ENCODE measurements around the gene BMPR1A.

The BMPR1A gene

DNA sequence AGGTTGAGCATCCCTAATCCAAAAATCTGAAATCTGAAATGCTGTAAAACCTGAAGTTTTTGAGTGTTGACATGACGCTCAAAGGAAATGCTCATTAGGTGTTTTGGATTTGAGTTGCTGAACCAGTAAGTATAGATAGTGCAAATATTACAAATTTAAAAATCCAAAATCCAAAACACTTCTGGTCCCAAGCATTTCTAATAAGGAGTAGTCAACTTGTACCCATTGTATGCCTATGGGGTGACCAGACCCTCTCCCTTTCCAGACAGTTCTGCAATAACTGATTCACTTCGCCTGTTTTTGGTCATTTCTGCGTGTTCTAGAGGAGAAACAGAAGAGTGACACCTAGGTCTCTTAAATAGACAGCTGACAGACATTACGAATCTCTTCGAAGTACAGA lies 110.7 kb downstream of the BMPR1A start:
- TF ChIP-seq, protein P1, sequence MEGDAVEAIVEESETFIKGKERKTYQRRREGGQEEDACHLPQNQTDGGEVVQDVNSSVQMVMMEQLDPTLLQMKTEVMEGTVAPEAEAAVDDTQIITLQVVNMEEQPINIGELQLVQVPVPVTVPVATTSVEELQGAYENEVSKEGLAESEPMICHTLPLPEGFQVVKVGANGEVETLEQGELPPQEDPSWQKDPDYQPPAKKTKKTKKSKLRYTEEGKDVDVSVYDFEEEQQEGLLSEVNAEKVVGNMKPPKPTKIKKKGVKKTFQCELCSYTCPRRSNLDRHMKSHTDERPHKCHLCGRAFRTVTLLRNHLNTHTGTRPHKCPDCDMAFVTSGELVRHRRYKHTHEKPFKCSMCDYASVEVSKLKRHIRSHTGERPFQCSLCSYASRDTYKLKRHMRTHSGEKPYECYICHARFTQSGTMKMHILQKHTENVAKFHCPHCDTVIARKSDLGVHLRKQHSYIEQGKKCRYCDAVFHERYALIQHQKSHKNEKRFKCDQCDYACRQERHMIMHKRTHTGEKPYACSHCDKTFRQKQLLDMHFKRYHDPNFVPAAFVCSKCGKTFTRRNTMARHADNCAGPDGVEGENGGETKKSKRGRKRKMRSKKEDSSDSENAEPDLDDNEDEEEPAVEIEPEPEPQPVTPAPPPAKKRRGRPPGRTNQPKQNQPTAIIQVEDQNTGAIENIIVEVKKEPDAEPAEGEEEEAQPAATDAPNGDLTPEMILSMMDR (conservative IDR thresholded peaks at IDR 0.05) = no peak
- TF ChIP-seq ZFX (IDR thresholded peaks at IDR 0.05) = no peak
- H3K27ac ChIP-seq = no peak overlapping the region

DNA sequence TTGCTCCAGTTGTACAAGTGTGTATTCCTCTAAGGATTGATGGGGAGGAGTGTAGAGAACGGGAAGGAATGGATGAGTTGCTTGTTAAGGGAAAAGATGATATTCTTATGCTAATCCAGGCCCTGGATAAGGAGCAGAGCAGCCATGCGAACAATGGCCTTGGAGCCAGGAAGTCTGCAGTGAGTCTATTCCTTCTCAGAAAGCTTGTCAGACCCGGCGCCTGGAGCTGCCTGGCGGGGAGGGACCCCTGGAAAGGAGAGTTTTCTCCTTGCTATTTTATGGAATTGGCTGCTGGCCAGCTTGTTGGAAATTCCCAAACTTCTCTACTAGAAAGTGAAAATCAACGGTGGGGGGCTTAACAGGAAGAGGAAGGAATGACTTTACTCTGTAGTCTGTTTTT lies 111.9 kb downstream of the BMPR1A start:
- H3K27ac ChIP-seq = no peak overlapping the region
- TF ChIP-seq ZFX (IDR thresholded peaks at IDR 0.05) = no peak
- TF ChIP-seq, protein P1 (conservative IDR thresholded peaks at IDR 0.05) = no peak

DNA sequence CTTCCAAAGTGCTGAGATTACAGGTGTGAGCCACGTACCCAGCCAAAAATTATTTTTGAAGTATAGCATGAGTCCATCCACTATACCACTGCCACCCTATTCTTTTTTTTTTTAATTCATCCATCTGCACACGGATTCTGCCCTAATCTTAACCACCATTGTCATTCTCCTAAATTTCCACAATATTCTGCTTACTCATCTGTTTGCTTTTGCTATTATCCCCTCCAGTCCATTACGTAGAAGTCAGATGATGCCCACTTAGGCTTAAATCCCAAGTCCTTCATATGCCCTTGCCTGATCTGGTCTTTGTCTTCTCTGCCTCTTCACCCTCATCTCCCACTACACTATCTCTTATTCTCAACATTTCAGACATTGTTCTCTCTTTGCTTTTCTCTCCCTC lies 114.3 kb downstream of the BMPR1A start:
- H3K27ac ChIP-seq = no peak overlapping the region
- TF ChIP-seq ZFX (IDR thresholded peaks at IDR 0.05) = no peak
- TF ChIP-seq, protein P1 (conservative IDR thresholded peaks at IDR 0.05) = no peak

DNA sequence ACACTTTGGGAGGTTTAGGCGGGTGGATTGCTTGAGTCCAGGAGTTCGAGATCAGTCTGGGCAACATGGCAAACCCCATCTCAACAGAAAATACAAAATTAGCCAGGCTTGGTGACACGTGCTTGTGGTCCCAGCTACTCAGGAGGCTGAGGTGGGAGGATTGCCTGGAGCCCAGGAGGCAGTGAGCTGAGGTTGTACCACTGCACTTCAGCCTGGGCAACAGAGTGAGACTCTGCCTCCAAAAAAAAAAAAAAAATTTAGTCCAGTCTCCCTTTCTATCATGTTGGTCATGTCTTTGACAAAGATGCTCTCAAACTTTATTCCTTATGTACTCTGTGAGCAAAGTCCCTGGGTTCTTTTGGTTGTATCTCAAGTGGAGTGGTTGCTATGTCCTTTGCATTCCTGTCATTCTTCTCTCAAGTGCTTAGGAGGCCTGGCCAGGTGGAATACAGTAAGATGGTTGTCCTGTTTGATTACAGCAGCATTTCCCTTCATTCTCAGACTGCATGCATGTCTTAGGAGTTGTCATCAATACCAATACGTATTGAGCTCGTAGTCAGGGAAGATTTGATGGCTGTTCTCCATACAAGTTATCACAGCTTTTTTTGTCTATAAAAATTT lies 115.3 kb downstream of the BMPR1A start:
- TF ChIP-seq, protein P1 (conservative IDR thresholded peaks at IDR 0.05) = no peak
- TF ChIP-seq ZFX (IDR thresholded peaks at IDR 0.05) = no peak
- no peak overlapping the region for H3K27ac ChIP-seq

DNA sequence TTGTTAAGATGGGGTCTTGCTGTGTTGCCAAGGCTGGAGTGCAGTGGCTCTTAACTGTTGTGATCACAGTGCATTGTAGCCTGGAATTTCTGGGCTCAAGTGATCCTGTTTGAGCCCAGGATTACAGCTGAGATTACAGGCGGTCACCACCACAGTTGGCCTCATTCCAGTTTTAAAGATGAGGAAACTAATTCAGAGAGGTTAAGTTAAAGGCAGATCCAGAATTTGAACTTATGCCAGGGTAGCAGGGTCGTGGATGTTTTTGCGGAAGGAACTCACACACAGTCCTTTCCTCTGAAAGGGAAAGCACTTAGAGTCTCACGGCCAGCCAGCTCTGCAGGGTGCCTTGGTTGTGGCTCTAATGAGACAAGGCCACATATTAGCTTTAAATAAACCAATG lies 116.3 kb downstream of the BMPR1A start:
- TF ChIP-seq ZFX (IDR thresholded peaks at IDR 0.05) = no peak
- TF ChIP-seq, protein P1 (conservative IDR thresholded peaks at IDR 0.05) = no peak

DNA sequence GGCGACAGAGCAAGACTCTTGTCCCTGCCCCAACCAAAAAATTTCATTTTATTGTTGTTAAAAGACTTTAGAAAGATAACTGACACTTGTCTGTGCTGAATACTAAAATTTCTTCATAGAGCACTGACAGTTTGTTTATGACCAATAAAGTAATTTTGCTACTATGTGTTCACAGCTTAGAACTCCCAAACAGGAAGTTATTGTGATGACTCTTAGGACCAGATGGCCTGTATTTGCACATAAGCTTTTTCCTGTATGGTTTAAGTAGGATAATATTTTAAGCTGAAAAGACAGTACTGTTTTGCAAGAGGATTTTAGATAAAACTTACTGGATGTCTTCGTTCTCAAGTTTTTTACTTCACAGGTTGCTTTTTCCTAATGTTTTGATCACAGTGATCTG lies 120.3 kb downstream of the BMPR1A start:
- H3K27ac ChIP-seq = no peak overlapping the region
- TF ChIP-seq, protein P1 (conservative IDR thresholded peaks at IDR 0.05) = no peak
- no peak for TF ChIP-seq ZFX (IDR thresholded peaks at IDR 0.05)

More for the DNA sequence above, 116.3 kb downstream of the BMPR1A start:
- H3K27ac ChIP-seq = no peak overlapping the region

DNA sequence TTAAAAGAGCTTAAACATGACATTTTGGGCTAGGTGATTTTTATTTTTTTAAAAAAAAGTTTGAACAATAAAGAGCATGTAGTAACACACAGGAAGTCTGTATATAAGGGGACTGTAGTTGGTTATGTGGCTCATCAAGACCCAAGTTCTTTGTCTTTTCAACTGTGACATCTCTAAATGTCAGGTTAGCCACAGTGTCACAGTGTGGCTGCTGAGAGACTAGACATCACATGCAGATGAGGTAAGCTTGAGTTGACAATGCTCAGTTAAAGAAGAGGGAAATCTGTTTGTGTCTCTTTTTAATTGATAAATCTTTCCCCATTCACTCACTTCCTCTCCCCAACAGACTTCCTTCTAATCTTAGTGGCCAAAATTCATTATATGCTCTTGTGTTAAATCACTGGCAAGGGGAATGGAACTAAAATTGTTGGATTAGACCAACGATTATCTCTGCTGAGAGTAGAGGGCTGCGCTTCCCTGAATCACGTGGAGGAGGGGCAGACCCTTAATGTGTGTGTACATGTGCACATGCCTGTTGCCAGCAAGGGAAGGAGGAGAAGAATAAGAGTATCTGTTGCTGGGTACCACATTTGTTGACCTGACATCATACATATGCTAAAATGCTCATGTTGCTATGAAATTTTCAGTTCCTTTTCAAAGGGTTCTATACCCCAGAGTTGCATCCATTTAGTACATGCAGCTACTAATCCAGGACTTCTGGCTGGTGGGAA lies 122.7 kb downstream of the BMPR1A start:
- no peak for TF ChIP-seq ZFX (IDR thresholded peaks at IDR 0.05)
- TF ChIP-seq, protein P1 (conservative IDR thresholded peaks at IDR 0.05) = no peak
- no peak overlapping the region for H3K27ac ChIP-seq

Measured in C4-2B (cell line).